HL-60 (cell line): ENCODE measurements around the gene PTPRN2.

Experiments used
- DNase-seq, 2 experiments: peaks; one replicate each; pipeline ENCODE4 v3.0.0-alpha.2; 2010 to 2020; ENCODE audit warnings: low read depth in 1 of 2, low spot score in 1 of 2
- H3K27ac ChIP-seq: fragments of 250-450 bp; sonication (Bioruptor Pico); replicated peaks from 2 replicates; pipeline ENCODE4 v1.5.1; 2020; ENCODE audit warnings: mild to moderate bottlenecking, moderate library complexity
- H3K27me3 ChIP-seq: fragments of 250-450 bp; sonication (Bioruptor Pico); 2 replicates; pipeline ENCODE4 v1.5.1; 2021; ENCODE audit warnings: mild to moderate bottlenecking, moderate library complexity; ENCODE audit not compliant: insufficient read depth, poor library complexity, severe bottlenecking
- H3K4me3 ChIP-seq: replicated peaks from 2 replicates; pipeline ENCODE4 v1.5.1; 2011; ENCODE audit warnings: mild to moderate bottlenecking, control low read depth, low read length; ENCODE audit not compliant: insufficient read depth
- GABPA ChIP-seq: IDR thresholded peaks from 2 replicates; pipeline ENCODE4 v1.6.1; 2012; ENCODE audit warnings: low read depth
- POLR2AphosphoS5 ChIP-seq: IDR thresholded peaks from 2 replicates; pipeline ENCODE4 v1.6.1; 2012; ENCODE audit warnings: low read depth
- REST ChIP-seq: IDR thresholded peaks from 2 replicates; pipeline ENCODE4 v1.6.1; 2012; ENCODE audit warnings: low read depth; ENCODE audit not compliant: insufficient replicate concordance
- SPI1 ChIP-seq: IDR thresholded peaks from 2 replicates; pipeline ENCODE4 v1.6.1; 2012; ENCODE audit warnings: low read depth, mild to moderate bottlenecking, borderline replicate concordance
- TF ChIP-seq, protein P1 (sequence below): IDR thresholded peaks from one replicate; pipeline ENCODE4 v1.5.1; 2011; ENCODE audit warnings: low read length, control low read depth, inconsistent platforms; ENCODE audit not compliant: insufficient read depth

PTPRN2 gene

GRCh38 chr7:157599491-157599890 is 988.1 kb downstream of the PTPRN2 start:
- Histone ChIP-seq H3K27me3 (no peaks in the 10 kb centered on the region), H3K27ac (no peak overlapping the region), H3K4me3 (no peak overlapping the region)
- TF ChIP-seq POLR2AphosphoS5 (no peak), GABPA (no peak), REST (no peak), SPI1 (no peak)
- TF ChIP-seq, protein P1, sequence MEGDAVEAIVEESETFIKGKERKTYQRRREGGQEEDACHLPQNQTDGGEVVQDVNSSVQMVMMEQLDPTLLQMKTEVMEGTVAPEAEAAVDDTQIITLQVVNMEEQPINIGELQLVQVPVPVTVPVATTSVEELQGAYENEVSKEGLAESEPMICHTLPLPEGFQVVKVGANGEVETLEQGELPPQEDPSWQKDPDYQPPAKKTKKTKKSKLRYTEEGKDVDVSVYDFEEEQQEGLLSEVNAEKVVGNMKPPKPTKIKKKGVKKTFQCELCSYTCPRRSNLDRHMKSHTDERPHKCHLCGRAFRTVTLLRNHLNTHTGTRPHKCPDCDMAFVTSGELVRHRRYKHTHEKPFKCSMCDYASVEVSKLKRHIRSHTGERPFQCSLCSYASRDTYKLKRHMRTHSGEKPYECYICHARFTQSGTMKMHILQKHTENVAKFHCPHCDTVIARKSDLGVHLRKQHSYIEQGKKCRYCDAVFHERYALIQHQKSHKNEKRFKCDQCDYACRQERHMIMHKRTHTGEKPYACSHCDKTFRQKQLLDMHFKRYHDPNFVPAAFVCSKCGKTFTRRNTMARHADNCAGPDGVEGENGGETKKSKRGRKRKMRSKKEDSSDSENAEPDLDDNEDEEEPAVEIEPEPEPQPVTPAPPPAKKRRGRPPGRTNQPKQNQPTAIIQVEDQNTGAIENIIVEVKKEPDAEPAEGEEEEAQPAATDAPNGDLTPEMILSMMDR: no peak
- DNase-seq: no peak

- no peak for TF ChIP-seq REST
- no peak for TF ChIP-seq GABPA
- TF ChIP-seq, protein P1: no peak
- TF ChIP-seq POLR2AphosphoS5: no peak
- TF ChIP-seq SPI1: no peak
- DNase-seq: no peak
- no peak overlapping the region for H3K4me3 ChIP-seq
- H3K27ac ChIP-seq: no peak overlapping the region
- H3K27me3 ChIP-seq: no peaks in the 10 kb centered on the region
Observed at GRCh38 chr7:157597562-157597961, 990.1 kb downstream of the PTPRN2 start.

- Histone ChIP-seq H3K27me3 (no peaks in the 10 kb centered on the region), H3K4me3 (no peak overlapping the region), H3K27ac (no peak overlapping the region)
- no peak for DNase-seq
- no peak for TF ChIP-seq REST
- no peak for TF ChIP-seq SPI1
- TF ChIP-seq POLR2AphosphoS5: no peak
- TF ChIP-seq, protein P1: no peak
- no peak for TF ChIP-seq GABPA
Observed at GRCh38 chr7:157596881-157597280, 990.7 kb downstream of the PTPRN2 start.
